ENCODE measurements around the gene DPF1.
A peak's percentile ranks its signal among the peaks of the same experiment; 100 is the strongest.

DPF1 gene

GRCh38 chr19:38162632-38163031, 61.4 kb downstream of the DPF1 start (continued):
- TF ChIP-seq KLF17 (tag by site-specific recombination; IDR thresholded peaks at IDR 0.05) (no peak), ZNF654 (tag by site-specific recombination; IDR thresholded peaks at IDR 0.05; ENCODE audit: low read depth) (no peak), OSR2 (tag by site-specific recombination; IDR thresholded peaks at IDR 0.05) (no peak), CTCF (tag by site-specific recombination; IDR thresholded peaks at IDR 0.05) (no peak), ZXDB (tag by site-specific recombination; IDR thresholded peaks at IDR 0.05) (peak; percentile 22; the same call in 1 of the 2 replicates), ZNF2 (tag by site-specific recombination; IDR thresholded peaks at IDR 0.05) (0 out of 2 replicates have a peak, but pooled peaks have one; percentile 14), ZNF16 (tag by site-specific recombination; IDR thresholded peaks at IDR 0.05; ENCODE audit: low read depth) (no peak), SALL2 (tag by site-specific recombination; IDR thresholded peaks at IDR 0.05; ENCODE audit: borderline replicate concordance) (no peak), ZNF701 (tag by site-specific recombination; IDR thresholded peaks at IDR 0.05) (no peak), KLF9 (tag by site-specific recombination; IDR thresholded peaks at IDR 0.05; ENCODE audit: low read depth) (0 out of 2 replicates have a peak, but pooled peaks have one; percentile 17), KLF10 (tag by site-specific recombination; IDR thresholded peaks at IDR 0.05) (no peak), ZNF239 (tag by site-specific recombination; IDR thresholded peaks at IDR 0.05) (no peak), SP7 (tag by site-specific recombination; IDR thresholded peaks at IDR 0.05) (0 out of 2 replicates have a peak, but pooled peaks have one; percentile 25), ZNF391 (tag by site-specific recombination; IDR thresholded peaks at IDR 0.05; ENCODE audit: borderline replicate concordance, low read depth) (no peak), SETDB1 (IDR thresholded peaks at IDR 0.05; ENCODE audit: insufficient read length, low read length) (peak; percentile 75), ZNF561 (tag by site-specific recombination; IDR thresholded peaks at IDR 0.05; ENCODE audit: borderline replicate concordance) (no peak), INSM2 (tag by site-specific recombination; IDR thresholded peaks at IDR 0.05) (no peak), ZNF548 (tag by site-specific recombination; IDR thresholded peaks at IDR 0.05) (no peak), ZNF571 (tag by site-specific recombination; IDR thresholded peaks at IDR 0.05) (no peak), ZNF221 (tag by site-specific recombination; IDR thresholded peaks at IDR 0.05; ENCODE audit: borderline replicate concordance) (0 out of 2 replicates have a peak, but pooled peaks have one; percentile 71), ZNF776 (tag by site-specific recombination; IDR thresholded peaks at IDR 0.05; ENCODE audit: borderline replicate concordance) (no peak), SP3 (tag by site-specific recombination; IDR thresholded peaks at IDR 0.05) (no peak), ZEB2 (tag by site-specific recombination; IDR thresholded peaks at IDR 0.05) (no peak), FEZF1 (tag by site-specific recombination; IDR thresholded peaks at IDR 0.05) (no peak), ZNF660 (tag by site-specific recombination; IDR thresholded peaks at IDR 0.05) (no peak), ZNF423 (tag by site-specific recombination; IDR thresholded peaks at IDR 0.05) (no peak), ZNF830 (tag by site-specific recombination; IDR thresholded peaks at IDR 0.05; ENCODE audit: low read depth) (no peak), KLF8 (tag by site-specific recombination; IDR thresholded peaks at IDR 0.05) (peak; percentile 65; the same call in 1 of the 2 replicates)

Measured in HEK293 (cell line).